Small intestine (tissue), 7 donors: Measurements from ENCODE around the gene THRB. TPM values are rescaled to one million over a fixed set of nuclear protein-coding genes. Genes with fewer than 3 reads are reported as not detected.
A peak's percentile ranks its signal among the peaks of the same experiment; 100 is the strongest.

ENCODE experiments used
- DNase-seq, 2 donors: peaks; one replicate each; pipeline versions ENCODE4 v3.0.0 to v3.0.0-alpha.2; 2013
- FAIRE-seq: peaks from 2 replicates; lab custom pipeline; 2012; peaks lifted over from hg19 to GRCh38; lab: Jason Lieb, UNC
- H3K27ac ChIP-seq, 3 donors: one replicate each; pipeline ENCODE4 v1.5.1; 2013; ENCODE audit warnings: low read length in 2 of 3, mild to moderate bottlenecking in 2 of 3, control low read depth in 1 of 3, inconsistent platforms in 1 of 3, low read depth in 1 of 3, moderate library complexity in 1 of 3
- H3K27me3 ChIP-seq, 3 donors: one replicate each; pipeline ENCODE4 v1.6.1; 2013; ENCODE audit warnings: low read length in 3 of 3, inconsistent platforms in 1 of 3; ENCODE audit not compliant: control insufficient read depth in 3 of 3, insufficient read depth in 3 of 3
- H3K36me3 ChIP-seq, 3 donors: one replicate each; pipeline ENCODE4 v1.6.1; 2013; ENCODE audit warnings: low read length in 3 of 3, inconsistent platforms in 1 of 3, low read depth in 1 of 3, mild to moderate bottlenecking in 1 of 3, moderate library complexity in 1 of 3; ENCODE audit not compliant: control insufficient read depth in 3 of 3, insufficient read depth in 2 of 3
- H3K4me1 ChIP-seq, 3 donors: one replicate each; pipeline ENCODE4 v1.6.1; 2013; ENCODE audit warnings: low read length in 2 of 3, inconsistent platforms in 1 of 3, low read depth in 1 of 3, mild to moderate bottlenecking in 1 of 3, moderate library complexity in 1 of 3; ENCODE audit not compliant: control insufficient read depth in 3 of 3, insufficient read depth in 2 of 3
- H3K4me3 ChIP-seq, 3 donors: one replicate each; pipeline ENCODE4 v1.5.1; 2013; ENCODE audit warnings: low read length in 3 of 3, control low read depth in 1 of 3, inconsistent platforms in 1 of 3, low read depth in 1 of 3, mild to moderate bottlenecking in 1 of 3, moderate library complexity in 1 of 3
- H3K9me3 ChIP-seq, 2 donors: one replicate each; pipeline ENCODE4 v1.6.1; 2013; ENCODE audit warnings: low read depth in 1 of 2, low read length in 1 of 2; ENCODE audit not compliant: control insufficient read depth in 2 of 2, insufficient read depth in 1 of 2
- WGBS, 3 donors: extraction: QIAGEN DNeasy Blood & Tissue Kit; methylation state at CpG; one replicate each; pipeline ENCODE4 v1.1.7; 2013; 5-methylcytosine and 5-hydroxymethylcytosine counted together
- polyA plus RNA-seq, 4 donors: library from polyadenylated mRNA; stranded (reverse) in 3 of 4; unstranded in 1 of 4; fragments of 200-250 nt in 3 of 4; fragments of 120-200 nt in 1 of 4; gene quantifications; one replicate each; pipeline versions ENCODE4 v1.2.1 to v1.2.3, GENCODE V29; 2013
- donor health status: healthy with polysubstance abuse.
- donor health status: control.
- donor health status: control.
- donor health status: Bipolar disorder and iron deficiency.
- donor health status: healthy.

Gene THRB
- polyA plus RNA-seq, 4 donors, result 3.2 to 46.1 (median 4.4) TPM

DNA sequence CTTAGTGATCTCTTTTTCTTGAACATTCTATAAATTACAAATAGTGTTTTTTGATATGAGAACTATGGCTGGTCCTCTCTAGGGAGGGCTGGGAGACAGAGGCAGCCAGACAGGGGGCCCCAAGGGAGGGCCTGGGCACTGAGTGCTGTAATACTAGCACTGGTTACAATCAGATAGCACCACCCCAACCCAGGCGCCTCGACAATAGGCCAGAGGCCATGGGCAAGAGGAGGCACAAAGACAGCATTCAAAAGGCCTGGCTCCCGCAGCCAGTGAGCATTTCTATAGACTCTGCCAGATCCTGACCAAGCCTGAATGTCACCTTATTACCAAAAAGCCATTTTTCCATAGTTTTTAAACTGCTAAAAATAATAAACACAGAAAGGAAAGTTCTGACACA lies 158.5 kb downstream of the THRB start:
- 77 to 84% (median 80%) methylated on average over 3 of the region's 3 CpGs for WGBS, 3 donors
- Histone ChIP-seq H3K27ac (no peak overlapping the region), H3K9me3 (no peaks in the 10 kb centered on the region), H3K4me3 (no peak overlapping the region), H3K4me1 (peaks cover 0 to 11% (median 0%) of the 10 kb centered on the region in 3 donors), H3K36me3 (peaks cover 0 to 22% (median 2%) of the 10 kb centered on the region in 3 donors), H3K27me3 (no peaks in the 10 kb centered on the region)
- FAIRE-seq, result no peak
- DNase-seq, result no peak

DNA sequence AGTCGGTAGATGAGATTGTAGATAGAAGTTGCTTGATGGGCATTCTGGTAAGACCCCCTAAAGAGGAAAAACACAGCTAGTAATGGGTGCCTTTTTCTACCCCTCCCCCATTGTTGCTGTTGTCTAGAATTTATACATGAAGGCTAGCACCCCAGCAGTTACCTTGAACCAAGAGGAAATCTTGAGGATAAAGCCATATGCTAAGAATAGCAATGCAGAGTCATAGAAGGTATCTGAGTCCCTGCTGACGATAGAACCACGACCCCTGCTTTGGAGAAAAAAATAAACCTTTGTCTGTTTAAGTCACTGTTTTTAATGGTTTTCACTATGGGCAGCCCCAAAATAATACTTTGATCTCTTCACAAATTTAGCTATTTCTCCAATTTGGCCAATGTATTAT lies 162.6 kb downstream of the THRB start:
- Histone ChIP-seq H3K9me3 (no peaks in the 10 kb centered on the region), H3K36me3 (peaks cover 0 to 23% (median 2%) of the 10 kb centered on the region in 3 donors), H3K27ac (no peak overlapping the region), H3K4me3 (no peak overlapping the region), H3K4me1 (no peaks in the 10 kb centered on the region), H3K27me3 (no peaks in the 10 kb centered on the region)
- WGBS, 3 donors, result 84 to 95% (median 95%) methylated on average over 3 of the region's 3 CpGs
- no peak for DNase-seq
- no peak for FAIRE-seq

DNA sequence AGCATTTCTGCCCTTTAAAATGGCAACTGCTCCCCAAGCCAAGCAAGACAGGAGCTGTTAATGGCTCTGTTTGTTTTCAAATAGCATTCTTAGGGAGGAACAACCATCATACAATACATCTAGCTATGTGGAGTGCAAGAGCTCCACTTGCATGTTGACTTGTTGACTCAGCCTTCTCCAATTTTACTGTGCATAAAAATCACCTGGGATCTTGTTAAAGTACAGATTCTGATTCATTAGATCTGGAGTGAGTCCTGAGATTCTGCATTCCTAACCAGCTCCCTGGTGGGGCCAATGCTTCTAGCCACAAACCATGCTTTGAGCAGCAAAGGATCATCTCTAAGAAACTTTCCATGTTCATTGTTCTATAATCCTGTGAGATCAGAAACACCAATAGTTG lies 171.4 kb downstream of the THRB start:
- no peak overlapping the region for H3K27ac ChIP-seq
- no peak for DNase-seq
- no peak for FAIRE-seq
- H3K27me3 ChIP-seq, result no peaks in the 10 kb centered on the region
- H3K36me3 ChIP-seq, result peaks cover 0 to under 1% (median 0%) of the 10 kb centered on the region in 3 donors
- no peaks in the 10 kb centered on the region for H3K4me1 ChIP-seq
- no peak overlapping the region for H3K4me3 ChIP-seq
- no peaks in the 10 kb centered on the region for H3K9me3 ChIP-seq

DNA sequence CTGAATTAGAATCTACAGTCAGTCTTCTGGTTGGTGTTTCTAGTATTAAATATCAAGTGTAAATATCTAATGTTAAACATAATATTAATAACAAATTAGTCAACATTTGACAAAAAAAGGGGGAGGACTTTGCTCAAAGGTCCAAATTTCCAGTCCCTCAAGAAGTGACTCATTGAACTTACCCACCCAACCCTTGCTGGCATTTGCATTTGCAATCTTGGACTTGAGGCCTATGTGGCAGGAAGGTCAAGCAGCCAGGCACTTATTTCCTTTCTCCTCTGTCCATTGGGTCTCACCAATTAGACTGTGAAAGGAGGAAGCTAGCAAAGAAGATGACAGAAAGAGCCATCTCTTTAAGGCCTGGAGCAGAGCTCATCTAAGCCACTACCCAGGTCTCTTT lies 174.0 kb downstream of the THRB start:
- Histone ChIP-seq H3K4me3 (no peak overlapping the region), H3K27me3 (no peaks in the 10 kb centered on the region), H3K36me3 (peaks cover 0 to 5% (median 0%) of the 10 kb centered on the region in 3 donors), H3K27ac (no peak overlapping the region), H3K9me3 (no peaks in the 10 kb centered on the region), H3K4me1 (peaks cover 4 to 16% (median 4%) of the 10 kb centered on the region in 3 donors)
- FAIRE-seq (no peak), DNase-seq (peak; percentile 21 to 44)

DNA sequence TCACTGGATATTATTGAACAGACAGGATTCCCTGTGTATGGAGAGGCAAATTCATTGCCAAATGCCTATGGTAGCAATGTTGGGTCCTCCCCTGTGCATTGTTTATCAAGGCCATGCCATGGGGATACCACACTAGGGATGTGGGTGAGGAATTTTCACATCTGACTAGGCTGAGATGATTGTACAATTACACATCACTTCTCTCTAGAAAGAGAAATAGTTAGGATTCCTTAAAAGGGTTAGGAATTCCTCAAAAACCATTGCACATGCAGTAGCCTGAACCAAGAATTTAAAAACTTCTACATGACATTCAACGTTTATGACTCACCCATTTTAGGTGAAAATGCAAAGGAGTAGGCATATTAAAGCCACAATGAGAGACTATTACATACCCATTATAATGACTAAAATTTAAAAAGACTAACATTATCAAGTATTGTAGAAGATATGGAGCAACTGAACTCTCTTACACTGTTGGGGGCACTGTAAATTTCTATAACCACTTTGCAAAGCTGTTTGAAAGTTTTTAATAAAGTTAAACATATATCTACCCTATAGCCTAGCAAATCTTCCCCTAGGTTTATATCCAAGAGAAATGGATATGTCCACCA lies 175.9 kb downstream of the THRB start:
- H3K9me3 ChIP-seq, result no peaks in the 10 kb centered on the region
- DNase-seq (no peak), FAIRE-seq (no peak)
- WGBS, 3 donors, result 75 to 86% (median 83%) methylated on average over 1 of the region's 1 CpG
- no peaks in the 10 kb centered on the region for H3K27me3 ChIP-seq
- H3K4me1 ChIP-seq, result peaks cover 4 to 23% (median 9%) of the 10 kb centered on the region in 3 donors
- no peak overlapping the region for H3K27ac ChIP-seq
- peaks cover 0 to 9% (median 0%) of the 10 kb centered on the region in 3 donors for H3K36me3 ChIP-seq
- H3K4me3 ChIP-seq, result no peak overlapping the region

DNA sequence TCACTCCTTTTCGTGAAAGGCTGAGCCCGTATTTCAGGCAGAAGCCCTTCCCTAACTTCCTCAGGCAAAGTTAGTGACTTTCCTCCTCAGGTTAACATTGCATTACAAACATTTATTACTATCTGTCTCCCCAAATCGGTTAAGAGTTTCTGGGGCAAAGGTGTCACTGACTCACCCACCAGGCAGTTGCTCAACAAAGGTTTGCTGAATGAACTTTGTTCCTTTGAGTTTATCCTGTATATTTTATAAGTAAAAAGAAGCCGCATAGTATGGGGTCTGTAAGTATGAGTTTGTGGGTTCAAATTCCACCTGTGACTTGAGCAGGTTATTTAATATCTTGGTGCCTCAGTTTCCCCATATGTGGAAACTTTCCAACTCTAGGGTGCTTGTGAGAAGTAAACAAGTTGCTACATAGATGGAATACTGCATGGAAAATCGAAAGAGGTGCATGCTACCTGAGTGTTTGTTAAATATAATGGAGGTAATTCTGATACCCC lies 177.7 kb downstream of the THRB start:
- Histone ChIP-seq H3K27ac (peak overlapping the region in 2 of 3 donors; percentile 53 to 74), H3K4me1 (peaks cover 4 to 23% (median 9%) of the 10 kb centered on the region in 3 donors), H3K27me3 (no peaks in the 10 kb centered on the region), H3K9me3 (no peaks in the 10 kb centered on the region), H3K4me3 (no peak overlapping the region), H3K36me3 (peaks cover 0 to 14% (median 0%) of the 10 kb centered on the region in 3 donors)
- FAIRE-seq (no peak), DNase-seq (peak; percentile 92)
- WGBS, 3 donors, result 13 to 64% (median 33%) methylated on average over 5 of the region's 5 CpGs

DNA sequence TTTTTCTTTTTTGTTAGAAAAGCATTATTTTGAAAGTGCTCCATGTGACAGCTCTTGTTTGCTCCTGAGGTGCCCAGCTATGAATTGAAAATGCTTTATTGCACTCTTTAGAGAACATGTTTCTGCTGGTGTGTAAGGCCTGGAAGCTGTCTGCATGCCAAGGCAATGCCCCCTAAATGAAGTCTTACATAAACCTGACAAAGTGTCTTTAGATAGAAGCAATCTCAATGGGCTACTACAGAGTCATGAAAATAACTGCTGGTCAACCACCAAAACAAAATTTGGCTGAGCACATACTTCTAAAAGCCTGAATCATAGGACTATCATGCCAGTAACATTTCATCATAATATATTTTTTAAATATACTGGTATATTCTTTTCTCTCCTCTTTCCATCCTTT lies 178.7 kb downstream of the THRB start:
- DNase-seq, result peak in 1 of 2 donors; percentile 42
- H3K36me3 ChIP-seq, result peaks cover 0 to 14% (median 0%) of the 10 kb centered on the region in 3 donors
- H3K27me3 ChIP-seq, result no peaks in the 10 kb centered on the region
- peak overlapping the region in 1 of 3 donors; percentile 74 for H3K27ac ChIP-seq
- FAIRE-seq, result no peak
- H3K4me3 ChIP-seq, result no peak overlapping the region
- H3K4me1 ChIP-seq, result peaks cover 4 to 23% (median 9%) of the 10 kb centered on the region in 3 donors
- H3K9me3 ChIP-seq, result no peaks in the 10 kb centered on the region

DNA sequence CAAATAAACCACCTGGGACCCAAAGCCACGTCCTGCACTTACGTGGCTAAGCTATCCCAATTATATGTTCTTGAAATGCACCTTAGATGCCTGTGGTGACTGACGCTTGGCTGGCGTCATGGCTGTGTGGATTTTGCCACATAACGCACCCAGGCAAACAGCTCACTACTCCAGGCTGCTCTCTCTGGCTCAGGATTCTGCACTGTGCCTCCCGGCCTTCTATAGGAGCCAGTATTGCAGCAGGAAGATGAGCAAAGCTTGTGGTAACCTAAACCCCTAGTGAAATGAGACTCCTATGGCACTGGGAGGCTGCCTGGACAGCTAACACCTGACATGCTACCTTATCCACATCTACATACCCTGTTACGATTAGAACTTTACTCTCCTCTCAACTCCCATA lies 179.3 kb downstream of the THRB start:
- 40 to 78% (median 56%) methylated on average over 7 of the region's 7 CpGs for WGBS, 3 donors
- DNase-seq (no peak), FAIRE-seq (no peak)
- Histone ChIP-seq H3K9me3 (no peaks in the 10 kb centered on the region), H3K4me1 (peaks cover 4 to 23% (median 9%) of the 10 kb centered on the region in 3 donors), H3K36me3 (peaks cover 0 to 14% (median 0%) of the 10 kb centered on the region in 3 donors), H3K4me3 (no peak overlapping the region), H3K27me3 (no peaks in the 10 kb centered on the region), H3K27ac (peak overlapping the region in 2 of 3 donors; percentile 48 to 74)
